GM20000 (cell line): ENCODE measurements around the gene ZNF197.
"Not testable (repeated sequence)": the region's sequence is repeated elsewhere in the genome, so short reads cannot be mapped to it uniquely, and the experiment has no call there.

ENCODE experiments used
- DNase-seq: peaks from one replicate; pipeline ENCODE4 v3.0.0; 2012; ENCODE audit warnings: low spot score
- TF ChIP-seq, protein P1 (sequence below): IDR thresholded peaks from 2 replicates; pipeline ENCODE4 v1.5.1; 2012; ENCODE audit warnings: mild to moderate bottlenecking, control low read depth; ENCODE audit errors: extremely low read depth, missing control alignments

ZNF197 gene

DNA sequence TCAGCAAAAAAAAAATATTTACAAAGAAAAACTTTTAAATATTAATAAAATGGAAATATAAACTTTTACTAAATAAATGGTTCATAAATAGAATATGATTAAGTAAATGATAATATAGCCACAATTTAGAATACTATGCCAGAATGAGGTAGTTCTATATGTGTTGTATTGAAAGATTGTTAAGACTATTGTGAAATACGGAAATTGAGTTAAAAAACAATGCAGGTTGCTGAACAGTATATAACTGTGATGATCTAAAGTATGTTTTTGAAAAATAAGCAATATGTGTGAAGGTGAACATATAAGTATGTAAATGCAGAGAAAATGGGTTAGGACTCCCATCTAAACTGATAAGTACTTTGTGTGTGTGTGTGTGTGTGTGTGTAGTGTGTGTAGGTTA lies 24.9 kb downstream of the ZNF197 start:
- no peak for DNase-seq
- TF ChIP-seq, protein P1, sequence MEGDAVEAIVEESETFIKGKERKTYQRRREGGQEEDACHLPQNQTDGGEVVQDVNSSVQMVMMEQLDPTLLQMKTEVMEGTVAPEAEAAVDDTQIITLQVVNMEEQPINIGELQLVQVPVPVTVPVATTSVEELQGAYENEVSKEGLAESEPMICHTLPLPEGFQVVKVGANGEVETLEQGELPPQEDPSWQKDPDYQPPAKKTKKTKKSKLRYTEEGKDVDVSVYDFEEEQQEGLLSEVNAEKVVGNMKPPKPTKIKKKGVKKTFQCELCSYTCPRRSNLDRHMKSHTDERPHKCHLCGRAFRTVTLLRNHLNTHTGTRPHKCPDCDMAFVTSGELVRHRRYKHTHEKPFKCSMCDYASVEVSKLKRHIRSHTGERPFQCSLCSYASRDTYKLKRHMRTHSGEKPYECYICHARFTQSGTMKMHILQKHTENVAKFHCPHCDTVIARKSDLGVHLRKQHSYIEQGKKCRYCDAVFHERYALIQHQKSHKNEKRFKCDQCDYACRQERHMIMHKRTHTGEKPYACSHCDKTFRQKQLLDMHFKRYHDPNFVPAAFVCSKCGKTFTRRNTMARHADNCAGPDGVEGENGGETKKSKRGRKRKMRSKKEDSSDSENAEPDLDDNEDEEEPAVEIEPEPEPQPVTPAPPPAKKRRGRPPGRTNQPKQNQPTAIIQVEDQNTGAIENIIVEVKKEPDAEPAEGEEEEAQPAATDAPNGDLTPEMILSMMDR, result no peak

DNA sequence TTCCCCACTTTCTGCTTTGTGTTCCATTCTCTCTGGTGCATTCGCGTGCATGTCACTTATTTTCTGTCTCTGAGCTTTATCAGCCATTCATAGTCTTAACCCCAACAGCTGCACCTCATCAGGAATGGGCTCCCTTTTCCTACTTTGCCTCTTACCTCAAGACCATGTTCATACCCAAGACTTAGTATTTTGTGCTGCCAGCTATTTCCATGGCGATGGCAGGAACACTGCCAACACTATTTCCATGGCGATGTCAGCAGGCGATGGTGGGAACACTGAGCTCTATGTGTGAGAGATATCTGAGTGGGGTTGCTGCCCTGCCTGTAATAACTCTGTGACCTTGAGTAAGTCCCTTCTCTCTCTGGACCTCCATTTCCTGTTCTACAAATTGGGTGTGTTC lies 29.2 kb downstream of the ZNF197 start:
- no peak for DNase-seq
- TF ChIP-seq, protein P1, result no peak

DNA sequence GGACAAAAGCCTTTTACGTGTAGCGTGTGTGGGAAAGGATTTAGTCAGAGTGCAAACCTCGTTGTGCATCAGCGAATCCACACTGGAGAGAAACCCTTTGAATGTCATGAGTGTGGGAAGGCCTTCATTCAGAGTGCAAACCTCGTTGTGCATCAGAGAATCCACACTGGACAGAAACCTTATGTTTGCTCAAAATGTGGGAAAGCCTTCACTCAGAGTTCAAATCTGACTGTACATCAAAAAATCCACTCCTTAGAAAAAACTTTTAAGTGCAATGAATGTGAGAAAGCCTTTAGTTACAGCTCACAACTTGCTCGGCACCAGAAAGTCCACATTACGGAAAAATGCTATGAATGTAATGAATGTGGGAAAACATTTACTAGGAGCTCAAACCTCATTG lies 34.2 kb downstream of the ZNF197 start:
- no peak for DNase-seq
- TF ChIP-seq, protein P1, result no peak

DNA sequence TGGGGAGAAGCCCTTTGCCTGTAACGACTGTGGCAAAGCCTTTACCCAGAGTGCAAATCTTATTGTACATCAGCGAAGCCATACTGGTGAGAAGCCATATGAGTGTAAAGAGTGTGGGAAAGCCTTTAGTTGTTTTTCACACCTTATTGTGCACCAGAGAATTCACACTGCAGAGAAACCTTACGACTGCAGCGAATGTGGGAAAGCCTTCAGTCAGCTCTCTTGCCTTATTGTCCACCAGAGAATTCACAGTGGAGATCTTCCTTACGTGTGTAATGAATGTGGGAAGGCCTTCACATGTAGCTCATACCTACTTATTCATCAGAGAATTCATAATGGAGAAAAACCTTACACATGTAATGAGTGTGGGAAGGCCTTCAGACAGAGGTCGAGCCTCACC lies 34.6 kb downstream of the ZNF197 start:
- TF ChIP-seq, protein P1, result no peak

DNA sequence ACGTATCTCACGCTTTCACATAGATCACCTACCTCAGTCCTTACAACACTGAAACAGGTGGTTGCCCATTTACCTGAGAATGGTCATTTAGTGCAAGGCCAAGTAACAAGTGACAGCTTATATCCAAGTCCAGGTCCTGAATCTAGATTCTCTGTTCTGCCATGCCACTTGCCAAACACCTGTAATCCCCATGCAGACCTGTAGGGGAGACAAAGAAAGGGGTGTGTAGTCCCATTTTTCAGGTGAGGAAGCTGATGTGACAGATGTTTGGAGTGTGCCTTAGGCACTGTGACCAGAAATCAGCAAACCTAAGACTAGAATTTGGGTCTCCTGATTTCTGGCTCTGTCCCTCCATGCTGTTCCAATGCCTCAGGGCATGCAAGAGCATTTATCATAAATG lies 36.4 kb downstream of the ZNF197 start:
- TF ChIP-seq, protein P1, result no peak
- DNase-seq, result no peak

More for the DNA sequence above, 34.6 kb downstream of the ZNF197 start:
- DNase-seq, result no peak

DNA sequence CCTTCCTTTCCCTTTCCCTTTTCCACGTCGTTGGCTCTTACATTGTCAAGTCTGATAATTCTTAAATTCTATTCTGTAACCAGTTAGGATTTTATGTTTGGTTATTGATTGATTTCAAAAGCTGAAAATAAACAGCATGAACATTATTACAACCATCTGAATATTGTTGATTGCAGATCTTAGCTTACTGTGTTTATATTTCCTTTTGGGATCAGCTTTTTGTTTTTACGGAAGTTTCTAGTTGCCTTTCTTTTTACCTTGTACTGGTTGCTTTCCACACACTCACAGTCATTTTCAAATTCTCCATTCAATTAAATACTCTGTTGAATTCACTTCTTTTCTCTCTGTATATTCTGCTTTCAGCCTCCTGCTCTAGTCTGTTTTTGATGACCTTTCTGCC lies 40.3 kb downstream of the ZNF197 start:
- TF ChIP-seq, protein P1, result no peak
- no peak for DNase-seq

DNA sequence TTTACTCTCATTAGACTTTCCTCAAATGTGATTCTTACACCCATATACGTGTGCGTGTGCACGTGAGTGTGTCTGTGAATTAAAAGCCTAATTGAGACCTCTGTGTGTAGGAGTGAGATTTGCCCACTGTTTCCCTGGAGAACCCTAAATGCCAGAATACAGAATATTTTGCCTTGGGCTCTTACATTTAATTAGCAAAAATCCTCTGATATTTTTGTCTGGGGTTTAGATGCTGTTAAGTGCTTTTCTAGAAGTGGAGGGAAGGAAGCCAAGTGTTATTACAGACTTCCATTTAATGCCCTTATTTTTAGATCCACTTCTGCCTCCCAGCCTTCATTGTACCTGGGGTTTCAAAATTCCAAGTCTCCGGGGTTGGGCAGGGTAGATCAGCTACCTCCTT lies 41.5 kb downstream of the ZNF197 start:
- no peak for DNase-seq
- TF ChIP-seq, protein P1, result no peak

DNA sequence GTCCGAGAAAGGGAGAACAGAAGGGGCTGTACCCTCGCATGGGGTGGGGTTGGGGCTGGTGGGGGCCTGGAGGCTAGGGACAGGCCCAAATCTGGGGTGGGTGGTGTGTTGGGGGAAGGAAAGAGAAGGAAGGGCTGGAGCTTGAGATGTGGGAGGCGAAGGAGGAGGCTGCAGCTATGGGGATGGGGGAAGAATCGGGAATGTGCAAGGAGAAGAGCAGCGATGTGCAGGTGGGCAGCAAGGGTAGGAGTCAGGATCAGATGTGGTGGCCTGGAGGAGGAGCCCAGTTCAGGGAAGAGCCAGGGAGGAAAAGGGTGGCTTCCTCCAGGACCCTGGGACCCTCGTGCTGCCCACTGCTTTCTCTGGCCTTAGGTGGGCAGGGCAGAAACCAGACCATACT lies 44.9 kb downstream of the ZNF197 start:
- DNase-seq, result no peak
- TF ChIP-seq, protein P1, result no peak

DNA sequence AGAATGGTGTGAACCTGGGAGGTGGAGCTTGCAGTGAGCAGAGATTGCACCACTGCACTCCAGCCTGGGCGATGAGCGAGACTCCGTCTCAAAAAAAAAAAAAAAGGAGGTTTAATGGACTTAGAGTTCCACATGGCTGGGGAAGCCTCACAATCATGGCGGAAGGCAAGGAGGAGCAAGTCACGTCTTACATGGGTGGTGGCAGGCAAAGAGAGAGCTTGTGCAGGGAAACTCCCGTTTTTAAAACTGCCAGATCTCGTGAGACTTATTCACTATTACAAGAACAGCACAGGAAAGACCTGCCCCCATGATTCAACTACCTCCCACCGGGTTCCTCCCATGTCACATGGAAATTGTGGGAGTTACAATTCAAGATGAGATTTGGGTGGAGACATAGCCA lies 48.6 kb downstream of the ZNF197 start:
- DNase-seq, result not testable (repeated sequence)
